RCC 7860 (cell line): ENCODE measurements around the gene RPS17.
"Not testable (repeated sequence)": the region's sequence is repeated elsewhere in the genome, so short reads cannot be mapped to it uniquely, and the experiment has no call there.

ENCODE experiments used
- DNase-seq: peaks from one replicate; pipeline ENCODE4 v3.0.0-alpha.2; 2015; ENCODE audit warnings: low spot score
- FAIRE-seq: peaks from 2 replicates; lab custom pipeline; 2012; peaks lifted over from hg19 to GRCh38; lab: Jason Lieb, UNC

The RPS17 gene

GRCh38 chr15:82530006-82530405 is 10.3 kb downstream of the RPS17 start:
- no peak for FAIRE-seq
- no peak for DNase-seq

GRCh38 chr15:82513587-82513986 is 26.7 kb downstream of the RPS17 start:
- not testable (repeated sequence) for DNase-seq, FAIRE-seq

GRCh38 chr15:82507693-82508092 is 32.6 kb downstream of the RPS17 start:
- DNase-seq, FAIRE-seq: not testable (repeated sequence)

- DNase-seq, FAIRE-seq: not testable (repeated sequence)
These were observed 33.2 kb downstream of the RPS17 start for GRCh38 chr15:82507087-82507486.

- FAIRE-seq, result peak; percentile 85
These were observed 34.4 kb downstream of the RPS17 start for GRCh38 chr15:82505842-82506241.

GRCh38 chr15:82504074-82504473 is 36.2 kb downstream of the RPS17 start:
- not testable (repeated sequence) for FAIRE-seq

More at GRCh38 chr15:82505842-82506241, 34.4 kb downstream of the RPS17 start:
- DNase-seq, result not testable (repeated sequence)

GRCh38 chr15:82502700-82503339 is 37.4 kb downstream of the RPS17 start:
- DNase-seq, FAIRE-seq: not testable (repeated sequence)

More at GRCh38 chr15:82504074-82504473, 36.2 kb downstream of the RPS17 start:
- DNase-seq, result not testable (repeated sequence)

- DNase-seq, FAIRE-seq: not testable (repeated sequence)
These were observed 39.5 kb downstream of the RPS17 start for GRCh38 chr15:82500772-82501171.

- not testable (repeated sequence) for FAIRE-seq, DNase-seq
These were observed 42.3 kb downstream of the RPS17 start for GRCh38 chr15:82497978-82498377.

- DNase-seq, FAIRE-seq: not testable (repeated sequence)
These were observed 52.0 kb downstream of the RPS17 start for GRCh38 chr15:82488250-82488649.

GRCh38 chr15:82487045-82487444 is 53.2 kb downstream of the RPS17 start:
- FAIRE-seq, DNase-seq: not testable (repeated sequence)
